Panc1 (cell line): ENCODE data around the gene NGB. TPM values are rescaled to one million over a fixed set of nuclear protein-coding genes. Genes with fewer than 3 reads are reported as not detected.

Experiments used
- ATAC-seq: fragments of 200-7000 bp; cut with Tn5 transposase; 2 replicates; pipeline ENCODE4 v1.9.1; 2020; ENCODE audit warnings: mild to moderate bottlenecking, moderate library complexity
- BruUV-seq: library from RNA; stranded (reverse); fragments of 400-500 nt; replicated peaks from 2 replicates; lab custom pipeline; 2021; lab: Mats Ljungman, UMichigan
- CTCF ChIA-PET: fragments of 300-600 bp; sonication (Branson Sonifier 250); formaldehyde crosslinking; loops from one replicate; lab custom pipeline; 2022; ENCODE audit warnings: antibody characterized with exemption; lab: Charles Lee
- POLR2A ChIA-PET: fragments of 300-600 bp; sonication (Branson Sonifier 250); formaldehyde crosslinking; loops from one replicate; lab custom pipeline; 2022; ENCODE audit warnings: antibody characterized with exemption; lab: Charles Lee
- DNase-seq: peaks from one replicate; pipeline ENCODE4 v3.0.0-alpha.2; 2010; ENCODE audit warnings: low read depth, low spot score
- H3K27ac ChIP-seq: 2 replicates; pipeline ENCODE4 v1.5.1; 2011; ENCODE audit warnings: mild to moderate bottlenecking, low read length, inconsistent platforms
- H3K27me3 ChIP-seq: fragments of 200-500 bp; sonication (Bioruptor generic); 2 replicates; pipeline ENCODE4 v1.6.0; 2014; ENCODE audit warnings: low read length, inconsistent platforms; ENCODE audit not compliant: control insufficient read depth, insufficient read depth
- H3K36me3 ChIP-seq: fragments of 200-500 bp; sonication (Bioruptor generic); 2 replicates; pipeline ENCODE4 v1.5.1; 2014; ENCODE audit warnings: inconsistent platforms, mild to moderate bottlenecking, low read length, moderate library complexity; ENCODE audit not compliant: control insufficient read depth, insufficient read depth
- H3K4me1 ChIP-seq: 2 replicates; pipeline ENCODE4 v1.5.1; 2011; ENCODE audit warnings: inconsistent platforms, mild to moderate bottlenecking, low read length, moderate library complexity; ENCODE audit not compliant: control insufficient read depth, insufficient read depth
- H3K4me3 ChIP-seq, 2 experiments: 2 replicates each; pipeline ENCODE4 v1.5.1; 2011 to 2012; ENCODE audit warnings: low read depth in 2 of 2, low read length in 2 of 2, mild to moderate bottlenecking in 2 of 2, inconsistent platforms in 1 of 2, moderate library complexity in 1 of 2
- H3K9me3 ChIP-seq: fragments of 200-500 bp; sonication (Bioruptor generic); 2 replicates; pipeline ENCODE4 v1.5.1; 2014; ENCODE audit warnings: low read depth, mild to moderate bottlenecking, inconsistent platforms, low read length, moderate library complexity; ENCODE audit not compliant: control insufficient read depth, insufficient read depth
- CTCF ChIP-seq: fragments of 450-650 bp; IDR thresholded peaks from 2 replicates; pipeline ENCODE4 v1.5.1; 2017; ENCODE audit warnings: mild to moderate bottlenecking
- POLR2AphosphoS5 ChIP-seq: IDR thresholded peaks from 2 replicates; pipeline ENCODE4 v1.6.1; 2012; ENCODE audit warnings: mild to moderate bottlenecking, low read depth, low read length, moderate library complexity
- REST ChIP-seq, 2 experiments: IDR thresholded peaks; 2 replicates each; pipeline ENCODE4 v1.6.1; 2011 to 2012; ENCODE audit warnings: low read depth in 2 of 2, control low read depth in 1 of 2, low read length in 1 of 2, mild to moderate bottlenecking in 1 of 2, moderate library complexity in 1 of 2; ENCODE audit not compliant: insufficient read depth in 1 of 2
- SIN3A ChIP-seq: IDR thresholded peaks from 2 replicates; pipeline ENCODE4 v1.6.1; 2012; ENCODE audit warnings: low read depth, mild to moderate bottlenecking, low read length, moderate library complexity, borderline replicate concordance; ENCODE audit not compliant: insufficient read depth
- TCF7L2 ChIP-seq: IDR thresholded peaks from 2 replicates; pipeline ENCODE4 v1.6.1; 2011; ENCODE audit warnings: mild to moderate bottlenecking, low read depth, low read length, inconsistent platforms
- in situ Hi-C: cut with HindIII; loops from 2 replicates; pipeline ENCODE4 v1.10.0; 2016; ENCODE audit warnings: low sequenced_read_pairs, low pct_unique_long_range_greater_than_20kb
- intact Hi-C: fragments of 100-400 bp; cut with micrococcal nuclease; formaldehyde crosslinking; loops from one replicate; pipeline ENCODE4 v1.10.0; 2022; ENCODE audit not compliant: unreplicated experiment
- total RNA-seq: library from RNA; stranded (reverse); gene quantifications from one replicate; pipeline ENCODE4 v1.2.1, GENCODE V29; 2021; ENCODE audit not compliant: unreplicated experiment

Gene NGB
- total RNA-seq, 1 experiment from 2014 or later, result not detected

DNA sequence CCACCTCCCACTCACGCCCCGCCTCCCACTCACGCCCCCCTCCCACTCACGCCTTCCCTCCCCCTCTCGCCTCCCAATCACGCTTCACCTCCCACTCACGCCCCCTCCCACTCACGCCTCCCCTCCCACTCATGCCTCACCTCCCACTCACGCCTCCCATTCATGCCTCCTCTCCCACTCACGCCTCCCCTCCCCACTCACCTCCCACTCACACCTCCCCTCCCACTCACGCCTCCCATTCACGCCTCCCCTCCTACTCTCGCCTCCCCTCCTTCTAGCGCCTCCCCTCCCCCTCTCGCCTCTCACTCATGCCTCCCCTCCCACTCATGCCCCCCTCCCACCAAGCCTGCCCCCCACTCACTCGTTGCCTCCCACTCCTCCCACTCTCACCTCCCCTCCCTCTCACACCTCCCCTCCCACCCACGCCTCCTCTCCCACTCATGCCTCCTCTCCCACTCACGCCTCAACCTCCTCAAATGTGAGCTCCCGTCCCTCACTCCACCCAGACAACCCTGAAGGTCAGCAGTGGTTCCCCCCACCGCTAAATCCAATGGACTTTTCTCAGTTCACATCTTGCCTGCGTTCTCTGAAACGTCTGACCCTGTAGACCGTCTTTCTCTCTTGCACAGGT, 49.6 kb downstream of the NGB start:
- ATAC-seq (no peak), DNase-seq (no peak)
- TF ChIP-seq CTCF (no peak), SIN3A (no peak), TCF7L2 (no peak), POLR2AphosphoS5 (no peak), REST (IDR thresholded peaks at IDR 0.05; ENCODE audit: insufficient read depth in 1 of 2, low read depth in 2 of 2, low read length in 1 of 2) (no peak)
- POLR2A ChIA-PET, result no interaction called here
- Histone ChIP-seq H3K4me1 (0 out of 2 replicates have a peak, but pooled peaks cover 2% of the 10 kb centered on the region), H3K4me3 (no peak overlapping the region), H3K9me3 (no peaks in the 10 kb centered on the region), H3K36me3 (no peaks in the 10 kb centered on the region), H3K27me3 (no peaks in the 10 kb centered on the region), H3K27ac (no peak overlapping the region)
- in situ Hi-C loops (no loop called here), intact Hi-C loops (no loop called here)
- CTCF ChIA-PET, result interaction anchor here (0.5 to 0.6 kb wide), 2 partner anchors 8 to 82 kb away, joined by 4 to 7 read pairs; no protein-coding TSS in a partner anchor
- BruUV-seq, result no TSS peak

DNA sequence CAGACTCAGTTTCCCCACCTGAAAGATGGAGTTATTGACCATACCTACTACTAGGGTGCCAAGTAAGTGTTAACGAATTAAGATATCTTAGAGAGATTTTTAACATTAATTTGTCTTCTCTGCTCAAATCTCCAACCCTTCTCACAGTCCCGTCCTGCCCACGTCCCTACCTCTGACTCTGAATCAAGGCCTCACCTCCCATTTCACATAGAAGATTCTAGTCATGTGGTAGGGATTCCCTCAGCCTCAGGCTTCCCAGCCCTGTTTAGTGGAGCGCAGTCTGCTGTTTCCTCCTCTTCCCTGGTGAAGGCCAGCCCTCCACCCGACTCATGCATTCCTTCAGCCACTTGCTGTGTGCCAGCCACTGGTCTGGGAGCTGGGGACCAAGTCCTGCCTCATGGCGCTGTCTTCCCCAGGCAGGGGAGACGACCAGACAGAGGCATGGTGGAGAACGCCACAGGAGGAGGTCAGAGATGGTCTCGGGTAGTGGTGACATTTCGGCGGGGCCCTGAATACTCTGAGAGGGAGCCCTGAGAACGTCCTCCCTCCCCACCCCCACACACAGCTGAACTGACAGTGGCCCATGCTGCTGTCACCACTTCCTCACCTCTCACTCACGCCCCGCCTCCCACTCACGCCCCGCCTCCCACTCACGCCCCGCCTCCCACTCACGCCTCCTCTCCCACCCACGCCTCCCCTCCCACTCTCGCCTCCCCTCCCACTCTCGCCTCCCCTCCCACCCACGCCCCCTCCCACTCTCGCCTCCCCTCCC, 50.6 kb downstream of the NGB start:
- H3K4me1 ChIP-seq, result 0 out of 2 replicates have a peak, but pooled peaks cover 2% of the 10 kb centered on the region
- H3K27me3 ChIP-seq, result no peaks in the 10 kb centered on the region
- no TSS peak for BruUV-seq
- intact Hi-C loops, result no loop called here
- ChIA-PET CTCF (no interaction called here), POLR2A (interaction anchor here (0.6 kb wide), 1 partner anchor 355 kb away, joined by 4 read pairs; no protein-coding TSS in a partner anchor)
- H3K36me3 ChIP-seq, result no peaks in the 10 kb centered on the region
- no peaks in the 10 kb centered on the region for H3K9me3 ChIP-seq
- H3K4me3 ChIP-seq, result no peak overlapping the region
- DNase-seq, result no peak
- peak; percentile 72 for ATAC-seq
- TF ChIP-seq CTCF (no peak), TCF7L2 (no peak), POLR2AphosphoS5 (no peak), SIN3A (no peak), REST (IDR thresholded peaks at IDR 0.05; ENCODE audit: insufficient read depth in 1 of 2, low read depth in 2 of 2, low read length in 1 of 2) (no peak)
- in situ Hi-C loops, result no loop called here
- no peak overlapping the region for H3K27ac ChIP-seq
